ENCODE data around the gene KLF11. TPM values are rescaled to one million over a fixed set of nuclear protein-coding genes. Genes with fewer than 3 reads are reported as not detected.
"Not testable (repeated sequence)": the region's sequence is repeated elsewhere in the genome, so short reads cannot be mapped to it uniquely, and the experiment has no call there.

Gene KLF11
- total and polyA plus RNA-seq, 2 donors (not counting 3 experiments of a cell fraction or from before 2014, with no cell fraction given), result 10.5 to 11.3 TPM

DNA sequence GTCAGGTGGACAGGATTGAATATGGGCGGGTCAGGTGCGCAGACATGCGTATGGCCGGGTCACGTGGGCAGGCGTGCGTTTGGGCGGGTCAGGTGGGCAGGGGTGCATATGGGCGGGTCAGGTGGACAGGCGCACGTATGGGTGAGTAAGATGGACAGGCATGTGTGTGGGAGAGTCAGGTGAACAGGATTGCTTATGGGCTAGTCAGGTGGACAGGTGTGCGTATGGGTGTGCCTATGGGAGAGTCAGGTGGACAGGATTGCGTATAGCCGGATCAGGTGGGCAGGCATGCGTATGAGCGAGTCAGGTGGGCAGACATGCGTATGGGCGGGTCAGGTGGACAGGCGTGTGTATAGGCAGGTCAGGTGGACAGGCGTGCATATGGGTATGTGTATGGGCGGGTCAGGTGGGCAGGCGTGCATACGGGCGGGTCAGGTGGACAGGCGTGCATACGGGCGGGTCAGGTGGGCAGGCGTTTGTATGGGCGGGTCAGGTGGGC, 30.3 kb upstream of the KLF11 start:
- TF ChIP-seq JUN (IDR thresholded peaks at IDR 0.05; ENCODE audit: borderline replicate concordance, insufficient read depth, insufficient read length, low read depth), result no peak
- no peak for TF ChIP-seq EZH2 (IDR thresholded peaks at IDR 0.05; ENCODE audit: borderline replicate concordance, low read depth, low read length, severe bottlenecking)
- no peak for TF ChIP-seq FOS (IDR thresholded peaks at IDR 0.05; ENCODE audit: borderline replicate concordance, insufficient read depth, low read length)
- no peak for TF ChIP-seq POLR2A (IDR thresholded peaks at IDR 0.05; ENCODE audit: low read depth, low read length)
- no peak for TF ChIP-seq POLR2AphosphoS5 (IDR thresholded peaks at IDR 0.05; ENCODE audit: insufficient read depth, low read depth, low read length)
- TF ChIP-seq, protein P1, sequence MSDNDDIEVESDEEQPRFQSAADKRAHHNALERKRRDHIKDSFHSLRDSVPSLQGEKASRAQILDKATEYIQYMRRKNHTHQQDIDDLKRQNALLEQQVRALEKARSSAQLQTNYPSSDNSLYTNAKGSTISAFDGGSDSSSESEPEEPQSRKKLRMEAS (IDR thresholded peaks at IDR 0.05; ENCODE audit: insufficient read depth, insufficient read length), result no peak
- TF ChIP-seq MYC (IDR thresholded peaks at IDR 0.05; ENCODE audit: low read depth, low read length), result no peak
- TF ChIP-seq GATA2 (IDR thresholded peaks at IDR 0.05; ENCODE audit: insufficient read depth, insufficient read length, low read depth, low read length), result no peak
- TF ChIP-seq, protein P2, sequence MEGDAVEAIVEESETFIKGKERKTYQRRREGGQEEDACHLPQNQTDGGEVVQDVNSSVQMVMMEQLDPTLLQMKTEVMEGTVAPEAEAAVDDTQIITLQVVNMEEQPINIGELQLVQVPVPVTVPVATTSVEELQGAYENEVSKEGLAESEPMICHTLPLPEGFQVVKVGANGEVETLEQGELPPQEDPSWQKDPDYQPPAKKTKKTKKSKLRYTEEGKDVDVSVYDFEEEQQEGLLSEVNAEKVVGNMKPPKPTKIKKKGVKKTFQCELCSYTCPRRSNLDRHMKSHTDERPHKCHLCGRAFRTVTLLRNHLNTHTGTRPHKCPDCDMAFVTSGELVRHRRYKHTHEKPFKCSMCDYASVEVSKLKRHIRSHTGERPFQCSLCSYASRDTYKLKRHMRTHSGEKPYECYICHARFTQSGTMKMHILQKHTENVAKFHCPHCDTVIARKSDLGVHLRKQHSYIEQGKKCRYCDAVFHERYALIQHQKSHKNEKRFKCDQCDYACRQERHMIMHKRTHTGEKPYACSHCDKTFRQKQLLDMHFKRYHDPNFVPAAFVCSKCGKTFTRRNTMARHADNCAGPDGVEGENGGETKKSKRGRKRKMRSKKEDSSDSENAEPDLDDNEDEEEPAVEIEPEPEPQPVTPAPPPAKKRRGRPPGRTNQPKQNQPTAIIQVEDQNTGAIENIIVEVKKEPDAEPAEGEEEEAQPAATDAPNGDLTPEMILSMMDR (IDR thresholded peaks at IDR 0.05; ENCODE audit: extremely low read depth in 1 of 2, insufficient read depth in 1 of 2, low read depth in 1 of 2, low read length in 2 of 2), result no peak
- H3K4me2 ChIP-seq (ENCODE audit: insufficient read depth, low read length), result no peak overlapping the region
- FAIRE-seq (no peak), DNase-seq (ENCODE audit: low read depth, low spot score) (no peak)
- no TSS peak for BruUV-seq (replicated peaks)
- no peaks in the 10 kb centered on the region for H4K20me1 ChIP-seq (replicated peaks; ENCODE audit: control insufficient read depth, extremely low read depth, insufficient read depth, low read length)
- no peaks in the 10 kb centered on the region for H3K79me2 ChIP-seq (ENCODE audit: control insufficient read depth, insufficient read depth, low read length)
- H3K27me3 ChIP-seq (ENCODE audit: control insufficient read depth in 2 of 2, insufficient read depth in 2 of 2, low read length in 2 of 2), result no peaks in the 10 kb centered on the region
- ChIA-PET CTCF (no interaction called here), POLR2A (no interaction called here)
- no peak overlapping the region for H3K27ac ChIP-seq (ENCODE audit: insufficient read depth, low read depth, low read length)
- H3K9me3 ChIP-seq (replicated peaks; ENCODE audit: control insufficient read depth, insufficient read depth, low read length), result no peaks in the 10 kb centered on the region
- H3K4me3 ChIP-seq (replicated peaks in 1 of 3; ENCODE audit: insufficient read depth in 1 of 3, low read depth in 1 of 3, low read length in 3 of 3), result no peak overlapping the region
- dilution Hi-C loops (cut with MboI; ENCODE audit: extremely low pct_ligation_motif_present, low sequenced_read_pairs) (no loop called here), intact Hi-C loops (cut with micrococcal nuclease) (no loop called here)
- H2AFZ ChIP-seq (ENCODE audit: low read depth, low read length), result no peak overlapping the region
- no peaks in the 10 kb centered on the region for H3K9me1 ChIP-seq (replicated peaks; ENCODE audit: control insufficient read depth, extremely low read depth, insufficient read depth, low read length)
- no peaks in the 10 kb centered on the region for H3K4me1 ChIP-seq (ENCODE audit: control insufficient read depth, extremely low read depth, insufficient read depth, low read length)
- H3K36me3 ChIP-seq (ENCODE audit: control insufficient read depth in 2 of 2, extremely low read depth in 1 of 2, insufficient read depth in 2 of 2, low read length in 2 of 2), result no peaks in the 10 kb centered on the region
- no peak overlapping the region for H3K9ac ChIP-seq (replicated peaks; ENCODE audit: extremely low read depth, insufficient read depth, low read length)

DNA sequence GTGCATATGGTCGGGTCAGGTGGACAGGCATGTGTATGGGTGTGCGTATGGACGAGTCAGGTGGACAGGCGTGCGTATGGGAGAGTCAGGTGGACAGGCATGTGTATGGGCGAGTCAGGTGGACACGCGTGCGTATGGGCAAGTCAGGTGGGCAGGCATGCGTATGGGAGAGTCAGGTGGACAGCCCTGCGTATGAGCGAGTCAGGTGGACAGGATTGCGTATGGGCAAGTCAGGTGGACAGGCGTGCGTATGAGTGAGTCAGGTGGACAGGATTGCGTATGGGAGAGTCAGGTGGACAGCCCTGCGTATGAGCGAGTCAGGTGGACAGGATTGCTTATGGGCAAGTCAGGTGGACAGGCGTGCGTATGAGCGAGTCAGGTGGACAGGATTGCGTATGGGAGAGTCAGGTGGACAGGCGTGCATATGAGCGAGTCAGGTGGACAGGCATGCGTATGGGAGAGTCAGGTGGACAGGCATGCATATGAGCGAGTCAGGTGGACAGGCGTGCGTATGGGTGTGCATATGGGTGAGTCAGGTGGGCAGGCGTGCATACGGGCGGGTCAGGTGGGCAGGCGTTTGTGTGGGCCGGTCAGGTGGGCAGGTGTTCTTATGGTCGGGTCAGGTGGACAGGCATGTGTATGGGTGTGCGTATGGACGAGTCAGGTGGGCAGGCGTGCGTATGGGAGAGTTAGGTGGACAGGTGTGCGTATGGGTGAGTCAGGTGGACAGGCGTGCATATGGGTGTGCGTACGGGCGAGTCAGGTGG, 29.5 kb upstream of the KLF11 start:
- CTCF ChIA-PET; FAIRE-seq; H3K9ac ChIP-seq (replicated peaks; ENCODE audit: extremely low read depth, insufficient read depth, low read length); H2AFZ ChIP-seq (ENCODE audit: low read depth, low read length); H3K4me2 ChIP-seq (ENCODE audit: insufficient read depth, low read length); dilution Hi-C loops (cut with MboI; ENCODE audit: extremely low pct_ligation_motif_present, low sequenced_read_pairs); H3K4me3 ChIP-seq (replicated peaks in 1 of 3; ENCODE audit: insufficient read depth in 1 of 3, low read depth in 1 of 3, low read length in 3 of 3); H3K9me1 ChIP-seq (replicated peaks; ENCODE audit: control insufficient read depth, extremely low read depth, insufficient read depth, low read length); H3K79me2 ChIP-seq (ENCODE audit: control insufficient read depth, insufficient read depth, low read length); POLR2A ChIA-PET; H3K27me3 ChIP-seq (ENCODE audit: control insufficient read depth in 2 of 2, insufficient read depth in 2 of 2, low read length in 2 of 2); DNase-seq (ENCODE audit: low read depth, low spot score); H4K20me1 ChIP-seq (replicated peaks; ENCODE audit: control insufficient read depth, extremely low read depth, insufficient read depth, low read length); H3K27ac ChIP-seq (ENCODE audit: insufficient read depth, low read depth, low read length); intact Hi-C loops (cut with micrococcal nuclease); H3K9me3 ChIP-seq (replicated peaks; ENCODE audit: control insufficient read depth, insufficient read depth, low read length); BruUV-seq (replicated peaks); H3K4me1 ChIP-seq (ENCODE audit: control insufficient read depth, extremely low read depth, insufficient read depth, low read length); H3K36me3 ChIP-seq (ENCODE audit: control insufficient read depth in 2 of 2, extremely low read depth in 1 of 2, insufficient read depth in 2 of 2, low read length in 2 of 2): not testable (repeated sequence)

Measured in endothelial cell of umbilical vein (primary cell).